ENCODE data around the gene RTN1.

Gene RTN1

GRCh38 chr14:59845245-59845644 is 25.3 kb downstream of the RTN1 start:
- H3F3A ChIP-seq (ENCODE audit: insufficient read depth), result no peaks in the 10 kb centered on the region
- H3K79me2 ChIP-seq (ENCODE audit: insufficient read depth, low read length), result no peaks in the 10 kb centered on the region
- H2AFZ ChIP-seq (ENCODE audit: low read depth, low read length, severe bottlenecking), result no peak overlapping the region
- no peaks in the 10 kb centered on the region for H3K27me3 ChIP-seq (ENCODE audit: low read length)
- H3K36me3 ChIP-seq (ENCODE audit: low read length), result no peaks in the 10 kb centered on the region
- no peak overlapping the region for H3K9ac ChIP-seq (ENCODE audit: low read length)
- no peaks in the 10 kb centered on the region for H3K9me2 ChIP-seq (replicated peaks; ENCODE audit: insufficient read depth, low read length)
- H3K9me3 ChIP-seq (ENCODE audit: insufficient read depth, low read length), result no peaks in the 10 kb centered on the region
- no peaks in the 10 kb centered on the region for H4K20me1 ChIP-seq (ENCODE audit: low read depth, low read length)
- no peak overlapping the region for H3K4me2 ChIP-seq (ENCODE audit: low read depth, low read length, poor library complexity, severe bottlenecking)
- H3K4me3 ChIP-seq (ENCODE audit: insufficient read depth, low read length, poor library complexity, severe bottlenecking), result no peak overlapping the region
- H3K27ac ChIP-seq (ENCODE audit: low read depth, low read length), result no peak overlapping the region
- no peak for TF ChIP-seq CTCF (IDR thresholded peaks at IDR 0.05; ENCODE audit: insufficient read depth, low read length, poor library complexity, severe bottlenecking)
- TF ChIP-seq EZH2phosphoT487 (conservative IDR thresholded peaks at IDR 0.05; ENCODE audit: low read length), result no peak

- Histone ChIP-seq H3K9me2 (replicated peaks; ENCODE audit: insufficient read depth, low read length) (no peaks in the 10 kb centered on the region), H3K27ac (ENCODE audit: low read depth, low read length) (no peak overlapping the region), H3K4me2 (ENCODE audit: low read depth, low read length, poor library complexity, severe bottlenecking) (no peak overlapping the region), H4K20me1 (ENCODE audit: low read depth, low read length) (no peaks in the 10 kb centered on the region), H3K27me3 (ENCODE audit: low read length) (no peaks in the 10 kb centered on the region), H3K79me2 (ENCODE audit: insufficient read depth, low read length) (no peaks in the 10 kb centered on the region), H2AFZ (ENCODE audit: low read depth, low read length, severe bottlenecking) (no peak overlapping the region), H3K9me3 (ENCODE audit: insufficient read depth, low read length) (no peaks in the 10 kb centered on the region), H3K36me3 (ENCODE audit: low read length) (no peaks in the 10 kb centered on the region), H3K9ac (ENCODE audit: low read length) (no peak overlapping the region), H3K4me3 (ENCODE audit: insufficient read depth, low read length, poor library complexity, severe bottlenecking) (no peak overlapping the region), H3F3A (ENCODE audit: insufficient read depth) (no peaks in the 10 kb centered on the region)
- TF ChIP-seq CTCF (IDR thresholded peaks at IDR 0.05; ENCODE audit: insufficient read depth, low read length, poor library complexity, severe bottlenecking) (no peak), EZH2phosphoT487 (conservative IDR thresholded peaks at IDR 0.05; ENCODE audit: low read length) (no peak)
Measured at GRCh38 chr14:59844186-59844812, 26.3 kb downstream of the RTN1 start.

GRCh38 chr14:59836116-59836515 is 34.5 kb downstream of the RTN1 start:
- Histone ChIP-seq H3K36me3 (ENCODE audit: low read length) (no peaks in the 10 kb centered on the region), H2AFZ (ENCODE audit: low read depth, low read length, severe bottlenecking) (no peak overlapping the region), H3K4me2 (ENCODE audit: low read depth, low read length, poor library complexity, severe bottlenecking) (no peak overlapping the region), H4K20me1 (ENCODE audit: low read depth, low read length) (no peaks in the 10 kb centered on the region), H3K9ac (ENCODE audit: low read length) (no peak overlapping the region), H3K4me3 (ENCODE audit: insufficient read depth, low read length, poor library complexity, severe bottlenecking) (no peak overlapping the region), H3K9me3 (ENCODE audit: insufficient read depth, low read length) (no peaks in the 10 kb centered on the region), H3K79me2 (ENCODE audit: insufficient read depth, low read length) (no peaks in the 10 kb centered on the region), H3K27ac (ENCODE audit: low read depth, low read length) (no peak overlapping the region), H3K27me3 (ENCODE audit: low read length) (no peaks in the 10 kb centered on the region), H3F3A (ENCODE audit: insufficient read depth) (no peaks in the 10 kb centered on the region), H3K9me2 (replicated peaks; ENCODE audit: insufficient read depth, low read length) (no peaks in the 10 kb centered on the region)
- TF ChIP-seq EZH2phosphoT487 (conservative IDR thresholded peaks at IDR 0.05; ENCODE audit: low read length), result no peak

- Histone ChIP-seq H3K9ac (ENCODE audit: low read length) (no peak overlapping the region), H3K79me2 (ENCODE audit: insufficient read depth, low read length) (no peaks in the 10 kb centered on the region), H3K36me3 (ENCODE audit: low read length) (no peaks in the 10 kb centered on the region), H3K27me3 (ENCODE audit: low read length) (no peaks in the 10 kb centered on the region), H3K4me2 (ENCODE audit: low read depth, low read length, poor library complexity, severe bottlenecking) (no peak overlapping the region), H3K27ac (ENCODE audit: low read depth, low read length) (no peak overlapping the region), H4K20me1 (ENCODE audit: low read depth, low read length) (no peaks in the 10 kb centered on the region), H3F3A (ENCODE audit: insufficient read depth) (no peaks in the 10 kb centered on the region), H3K9me2 (replicated peaks; ENCODE audit: insufficient read depth, low read length) (no peaks in the 10 kb centered on the region), H2AFZ (ENCODE audit: low read depth, low read length, severe bottlenecking) (no peak overlapping the region), H3K9me3 (ENCODE audit: insufficient read depth, low read length) (no peaks in the 10 kb centered on the region), H3K4me3 (ENCODE audit: insufficient read depth, low read length, poor library complexity, severe bottlenecking) (no peak overlapping the region)
- TF ChIP-seq CTCF (IDR thresholded peaks at IDR 0.05; ENCODE audit: insufficient read depth, low read length, poor library complexity, severe bottlenecking), result no peak
- TF ChIP-seq EZH2phosphoT487 (conservative IDR thresholded peaks at IDR 0.05; ENCODE audit: low read length), result no peak
Measured at GRCh38 chr14:59832653-59833294, 37.8 kb downstream of the RTN1 start.
